GM10266 (cell line): ENCODE results near the gene TET3.
A peak's percentile ranks its signal among the peaks of the same experiment; 100 is the strongest.

Experiments used
- DNase-seq: peaks from one replicate; pipeline ENCODE4 v3.0.0; 2012; ENCODE audit errors: extremely low spot score
- CTCF ChIP-seq: IDR thresholded peaks from 2 replicates; pipeline ENCODE4 v1.5.1; 2012; ENCODE audit warnings: mild to moderate bottlenecking, low read depth; ENCODE audit not compliant: control insufficient read depth, insufficient read depth; ENCODE audit errors: missing control alignments

TET3 gene

GRCh38 chr2:73965053-73965452, 19.7 kb upstream of the TET3 start:
- no peak for DNase-seq
- TF ChIP-seq CTCF, result no peak

- DNase-seq, result no peak
Measured at GRCh38 chr2:73968357-73968937, 16.3 kb upstream of the TET3 start.

GRCh38 chr2:73969356-73969755, 15.4 kb upstream of the TET3 start:
- DNase-seq, result no peak
- no peak for TF ChIP-seq CTCF

More at GRCh38 chr2:73968357-73968937, 16.3 kb upstream of the TET3 start:
- TF ChIP-seq CTCF, result no peak

- TF ChIP-seq CTCF, result no peak
- DNase-seq, result no peak
Measured at GRCh38 chr2:73970141-73970803, 14.4 kb upstream of the TET3 start.

GRCh38 chr2:73970850-73971471, 13.7 kb upstream of the TET3 start:
- DNase-seq, result peak; percentile 40
- no peak for TF ChIP-seq CTCF

GRCh38 chr2:73971722-73972121, 13.0 kb upstream of the TET3 start:
- TF ChIP-seq CTCF, result no peak
- DNase-seq, result no peak

- TF ChIP-seq CTCF, result no peak
- no peak for DNase-seq
Measured at GRCh38 chr2:73972846-73973245, 11.9 kb upstream of the TET3 start.
